ENCODE results near the gene GTSF1L.

GRCh38 chr20:43680981-43681380, 45.8 kb downstream of the GTSF1L start:
- no peak for TF ChIP-seq RNF2 (IDR thresholded peaks at IDR 0.05; ENCODE audit: borderline replicate concordance, low read depth)
- TF ChIP-seq POLR2A (IDR thresholded peaks at IDR 0.05; ENCODE audit: low read length) = no peak
- TF ChIP-seq RARB (CRISPR knock-in tag; IDR thresholded peaks at IDR 0.05) = no peak
- TF ChIP-seq CTCF (IDR thresholded peaks at IDR 0.05) = no peak
- no peak for TF ChIP-seq HMGXB4 (CRISPR knock-in tag; IDR thresholded peaks at IDR 0.05; ENCODE audit: borderline replicate concordance)
- TF ChIP-seq BHLHE40 (IDR thresholded peaks at IDR 0.05; ENCODE audit: low read depth, low read length) = no peak

All from A549 (cell line).